GM23338 (cell line): ENCODE measurements around the gene SERTAD3. TPM values are rescaled to one million over a fixed set of nuclear protein-coding genes. Genes with fewer than 3 reads are reported as not detected.

Source experiments
- ATAC-seq: fragments of 200-7000 bp; cut with Tn5 transposase; 3 replicates; pipeline ENCODE4 v1.9.1; 2020
- DNase-seq: peaks from one replicate; pipeline ENCODE4 v3.0.0-alpha.2; 2015; ENCODE audit warnings: low spot score
- H2AFZ ChIP-seq: fragments of 200-600 bp; sonication (generic); 2 replicates; pipeline ENCODE4 v1.8.0; 2016; ENCODE audit warnings: antibody characterized with exemption, mild to moderate bottlenecking, moderate library complexity
- H3F3A ChIP-seq: fragments of 200-600 bp; sonication (generic); replicated peaks from 2 replicates; pipeline ENCODE4 v1.8.0; 2017; ENCODE audit warnings: antibody characterized with exemption, mixed run types, low read depth
- H3K27ac ChIP-seq: fragments of 200-600 bp; sonication (generic); 2 replicates; pipeline ENCODE4 v1.6.1; 2016; ENCODE audit warnings: low read depth
- H3K27me3 ChIP-seq: fragments of 200-600 bp; sonication (generic); 2 replicates; pipeline ENCODE4 v1.8.0; 2016; ENCODE audit warnings: mild to moderate bottlenecking, mixed run types, moderate library complexity; ENCODE audit not compliant: insufficient read depth
- H3K36me3 ChIP-seq: fragments of 200-600 bp; sonication (generic); 2 replicates; pipeline ENCODE4 v1.8.0; 2016; ENCODE audit warnings: mild to moderate bottlenecking; ENCODE audit not compliant: insufficient read depth
- H3K4me1 ChIP-seq: fragments of 200-600 bp; sonication (generic); 2 replicates; pipeline ENCODE4 v1.8.0; 2016; ENCODE audit warnings: mild to moderate bottlenecking, moderate library complexity; ENCODE audit not compliant: insufficient read depth
- H3K4me2 ChIP-seq: fragments of 200-600 bp; sonication (generic); 2 replicates; pipeline ENCODE4 v1.7.1; 2017; ENCODE audit warnings: mixed run types
- H3K4me3 ChIP-seq: fragments of 200-600 bp; sonication (generic); 2 replicates; pipeline ENCODE4 v1.6.1; 2016; ENCODE audit warnings: mixed run types
- H3K79me2 ChIP-seq: fragments of 200-600 bp; sonication (generic); replicated peaks from 2 replicates; pipeline ENCODE4 v1.8.0; 2017; ENCODE audit warnings: mild to moderate bottlenecking; ENCODE audit not compliant: insufficient read depth
- H3K9me2 ChIP-seq: fragments of 200-600 bp; sonication (generic); 2 replicates; pipeline ENCODE4 v1.8.0; 2017; ENCODE audit not compliant: insufficient read depth
- H4K20me1 ChIP-seq: fragments of 200-600 bp; sonication (generic); replicated peaks from 2 replicates; pipeline ENCODE4 v1.8.0; 2017; ENCODE audit warnings: mild to moderate bottlenecking; ENCODE audit not compliant: insufficient read depth
- H3K27ac Mint-ChIP-seq: 2 replicates; pipeline ENCODE4 v1.8.0; 2020; ENCODE audit warnings: inconsistent platforms, mild to moderate bottlenecking, moderate library complexity, mixed read lengths
- H3K27me3 Mint-ChIP-seq: 3 replicates; pipeline ENCODE4 v1.8.0; 2022; ENCODE audit warnings: low read depth, mild to moderate bottlenecking, moderate library complexity, mixed read lengths, inconsistent platforms; ENCODE audit not compliant: insufficient read depth, poor library complexity
- H3K36me3 Mint-ChIP-seq: 3 replicates; pipeline ENCODE4 v1.8.0; 2021; ENCODE audit warnings: low read depth, mild to moderate bottlenecking, inconsistent platforms, moderate library complexity, mixed read lengths
- H3K4me1 Mint-ChIP-seq: 3 replicates; pipeline ENCODE4 v1.8.0; 2020; ENCODE audit warnings: mild to moderate bottlenecking, inconsistent platforms, mixed read lengths
- H3K4me3 Mint-ChIP-seq: 3 replicates; pipeline ENCODE4 v1.8.0; 2021; ENCODE audit warnings: moderate library complexity, mild to moderate bottlenecking, inconsistent platforms, mixed read lengths
- H3K9me3 Mint-ChIP-seq: 3 replicates; pipeline ENCODE4 v1.8.0; 2020; ENCODE audit warnings: moderate library complexity, mild to moderate bottlenecking, inconsistent platforms, mixed read lengths
- CREB1 ChIP-seq: fragments of 250-450 bp; sonication (Bioruptor Pico); IDR thresholded peaks from 2 replicates; pipeline ENCODE4 v1.5.0; 2020; ENCODE audit warnings: low read depth, mild to moderate bottlenecking, moderate library complexity
- ETS1 ChIP-seq: IDR thresholded peaks from 2 replicates; pipeline ENCODE4 v1.6.1; 2016; ENCODE audit warnings: antibody characterized with exemption
- EZH2 ChIP-seq: fragments of 200-600 bp; sonication (generic); IDR thresholded peaks from one replicate; pipeline ENCODE4 v1.8.0; 2017; ENCODE audit warnings: antibody characterized with exemption, mild to moderate bottlenecking, low read depth; ENCODE audit not compliant: unreplicated experiment
- EZH2phosphoT487 ChIP-seq: fragments of 200-600 bp; sonication (generic); IDR thresholded peaks from one replicate; pipeline ENCODE4 v1.8.1; 2018; ENCODE audit warnings: antibody characterized with exemption; ENCODE audit not compliant: unreplicated experiment
- JUNB ChIP-seq: IDR thresholded peaks from one replicate; pipeline ENCODE4 v1.6.1; 2016; ENCODE audit warnings: antibody characterized with exemption; ENCODE audit not compliant: unreplicated experiment
- NANOG ChIP-seq: IDR thresholded peaks from 2 replicates; pipeline ENCODE4 v1.6.1; 2016; ENCODE audit warnings: antibody characterized with exemption, borderline replicate concordance
- REST ChIP-seq: IDR thresholded peaks from one replicate; pipeline ENCODE4 v1.6.1; 2018; ENCODE audit warnings: antibody characterized with exemption; ENCODE audit not compliant: unreplicated experiment
- STAT1 ChIP-seq: IDR thresholded peaks from one replicate; pipeline ENCODE4 v1.6.1; 2016; ENCODE audit warnings: antibody characterized with exemption; ENCODE audit not compliant: unreplicated experiment
- polyA plus RNA-seq: library from polyadenylated mRNA; unstranded; fragments of >200 nt; fragmentation: Nextera tagmentation; extraction: Ambion mirVana; gene quantifications from 2 replicates; pipeline ENCODE4 v1.2.1, GENCODE V29; 2016
- total RNA-seq: library from RNA; depleted of rRNA; stranded (reverse); fragments of >200 nt; shearing (Covaris generic); gene quantifications from 2 replicates; pipeline ENCODE4 v1.2.3, GENCODE V29; 2014
- TF ChIP-seq, protein P1 (sequence below): fragments of 250-450 bp; sonication (Bioruptor Pico); IDR thresholded peaks from 2 replicates; pipeline ENCODE4 v1.5.0; 2020; ENCODE audit warnings: mild to moderate bottlenecking, moderate library complexity
- TF ChIP-seq, protein P2 (sequence below), 2 experiments: fragments of 200-600 bp in 1 of 2; sonication (generic) in 1 of 2; conservative IDR thresholded peaks; 2 replicates each; pipeline versions ENCODE4 v1.5.1 to v1.6.1; 2016 to 2017; ENCODE audit warnings: antibody characterized with exemption in 2 of 2, low read depth in 2 of 2, mild to moderate bottlenecking in 2 of 2, moderate library complexity in 1 of 2

Gene SERTAD3
- total and polyA plus RNA-seq, 2 experiments from 2014 or later, result 15.4 to 24.1 TPM

DNA sequence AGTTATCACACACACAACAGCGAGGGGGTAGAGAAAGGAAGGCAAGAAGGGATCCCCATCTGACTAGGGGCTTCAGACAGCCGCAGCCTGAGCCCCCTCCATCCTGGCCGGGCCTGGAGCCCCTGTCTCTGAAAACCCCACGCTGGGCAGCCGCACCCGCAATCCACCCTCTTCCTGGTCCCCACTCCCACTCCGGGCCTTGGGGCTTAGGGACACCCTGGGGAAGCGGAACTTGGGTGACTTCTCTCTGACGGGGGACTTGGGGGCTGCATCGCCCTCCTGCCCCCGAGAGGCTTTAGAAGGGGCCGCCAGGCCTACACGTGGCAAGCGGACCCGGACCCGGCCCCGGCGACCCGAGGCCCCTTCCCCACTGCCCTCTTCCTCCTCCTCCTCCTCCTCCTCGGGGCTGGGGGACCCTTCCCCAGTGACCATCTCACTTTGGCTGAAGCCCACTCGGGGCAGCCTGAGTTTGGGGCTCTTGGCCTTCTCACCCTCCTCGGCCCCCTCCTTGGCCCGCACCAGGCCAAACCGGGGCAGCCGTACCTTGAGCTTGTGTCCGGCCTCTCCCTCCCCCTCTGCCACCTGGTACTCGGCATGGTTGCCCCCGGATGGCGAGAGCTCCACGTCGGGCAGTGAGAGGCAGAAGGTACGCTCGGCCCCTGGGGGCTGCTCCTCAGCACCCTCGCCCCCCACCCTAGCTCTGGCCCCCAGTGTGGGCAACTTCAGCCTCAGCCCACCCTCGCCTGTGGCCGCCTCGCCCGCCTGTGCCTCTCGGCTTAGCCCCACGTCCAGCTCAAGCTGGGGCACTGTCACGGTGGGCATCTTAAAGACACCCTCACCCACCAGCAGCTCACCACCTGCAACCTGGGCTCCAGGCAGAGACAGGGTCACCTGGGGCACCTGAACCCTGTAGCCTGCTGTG lies 50.0 kb downstream of the SERTAD3 start (continued):
- TF ChIP-seq REST (no peak), NANOG (no peak), ETS1 (no peak)

- no peak overlapping the region for H3K27ac Mint-ChIP-seq
- H3K27me3 ChIP-seq, result peaks cover 4% of the 10 kb centered on the region; the same call in 1 of the 2 replicates
- no peak overlapping the region for H2AFZ ChIP-seq
- no peaks in the 10 kb centered on the region for H3K36me3 ChIP-seq
- H3K9me3 Mint-ChIP-seq, result no peaks in the 10 kb centered on the region; the same call in 2 of the 3 replicates
- ATAC-seq, result peak; percentile 43
- no peak overlapping the region for H3K4me3 ChIP-seq
- H3K36me3 Mint-ChIP-seq, result no peaks in the 10 kb centered on the region
- DNase-seq, result no peak
- H3F3A ChIP-seq, result no peaks in the 10 kb centered on the region
- H3K27me3 Mint-ChIP-seq, result peaks cover 17% of the 10 kb centered on the region
- H3K4me1 ChIP-seq, result no peaks in the 10 kb centered on the region; the same call in 1 of the 2 replicates
- H3K4me3 Mint-ChIP-seq, result no peak overlapping the region; the same call in 2 of the 3 replicates
- no peaks in the 10 kb centered on the region for H3K9me2 ChIP-seq
- H3K4me2 ChIP-seq, result no peak overlapping the region
- H4K20me1 ChIP-seq, result no peaks in the 10 kb centered on the region
- H3K79me2 ChIP-seq, result no peaks in the 10 kb centered on the region
- H3K4me1 Mint-ChIP-seq, result peaks cover 12% of the 10 kb centered on the region
- H3K27ac ChIP-seq, result no peak overlapping the region
- TF ChIP-seq EZH2phosphoT487, result no peak
- TF ChIP-seq JUNB, result no peak
- TF ChIP-seq, protein P1, sequence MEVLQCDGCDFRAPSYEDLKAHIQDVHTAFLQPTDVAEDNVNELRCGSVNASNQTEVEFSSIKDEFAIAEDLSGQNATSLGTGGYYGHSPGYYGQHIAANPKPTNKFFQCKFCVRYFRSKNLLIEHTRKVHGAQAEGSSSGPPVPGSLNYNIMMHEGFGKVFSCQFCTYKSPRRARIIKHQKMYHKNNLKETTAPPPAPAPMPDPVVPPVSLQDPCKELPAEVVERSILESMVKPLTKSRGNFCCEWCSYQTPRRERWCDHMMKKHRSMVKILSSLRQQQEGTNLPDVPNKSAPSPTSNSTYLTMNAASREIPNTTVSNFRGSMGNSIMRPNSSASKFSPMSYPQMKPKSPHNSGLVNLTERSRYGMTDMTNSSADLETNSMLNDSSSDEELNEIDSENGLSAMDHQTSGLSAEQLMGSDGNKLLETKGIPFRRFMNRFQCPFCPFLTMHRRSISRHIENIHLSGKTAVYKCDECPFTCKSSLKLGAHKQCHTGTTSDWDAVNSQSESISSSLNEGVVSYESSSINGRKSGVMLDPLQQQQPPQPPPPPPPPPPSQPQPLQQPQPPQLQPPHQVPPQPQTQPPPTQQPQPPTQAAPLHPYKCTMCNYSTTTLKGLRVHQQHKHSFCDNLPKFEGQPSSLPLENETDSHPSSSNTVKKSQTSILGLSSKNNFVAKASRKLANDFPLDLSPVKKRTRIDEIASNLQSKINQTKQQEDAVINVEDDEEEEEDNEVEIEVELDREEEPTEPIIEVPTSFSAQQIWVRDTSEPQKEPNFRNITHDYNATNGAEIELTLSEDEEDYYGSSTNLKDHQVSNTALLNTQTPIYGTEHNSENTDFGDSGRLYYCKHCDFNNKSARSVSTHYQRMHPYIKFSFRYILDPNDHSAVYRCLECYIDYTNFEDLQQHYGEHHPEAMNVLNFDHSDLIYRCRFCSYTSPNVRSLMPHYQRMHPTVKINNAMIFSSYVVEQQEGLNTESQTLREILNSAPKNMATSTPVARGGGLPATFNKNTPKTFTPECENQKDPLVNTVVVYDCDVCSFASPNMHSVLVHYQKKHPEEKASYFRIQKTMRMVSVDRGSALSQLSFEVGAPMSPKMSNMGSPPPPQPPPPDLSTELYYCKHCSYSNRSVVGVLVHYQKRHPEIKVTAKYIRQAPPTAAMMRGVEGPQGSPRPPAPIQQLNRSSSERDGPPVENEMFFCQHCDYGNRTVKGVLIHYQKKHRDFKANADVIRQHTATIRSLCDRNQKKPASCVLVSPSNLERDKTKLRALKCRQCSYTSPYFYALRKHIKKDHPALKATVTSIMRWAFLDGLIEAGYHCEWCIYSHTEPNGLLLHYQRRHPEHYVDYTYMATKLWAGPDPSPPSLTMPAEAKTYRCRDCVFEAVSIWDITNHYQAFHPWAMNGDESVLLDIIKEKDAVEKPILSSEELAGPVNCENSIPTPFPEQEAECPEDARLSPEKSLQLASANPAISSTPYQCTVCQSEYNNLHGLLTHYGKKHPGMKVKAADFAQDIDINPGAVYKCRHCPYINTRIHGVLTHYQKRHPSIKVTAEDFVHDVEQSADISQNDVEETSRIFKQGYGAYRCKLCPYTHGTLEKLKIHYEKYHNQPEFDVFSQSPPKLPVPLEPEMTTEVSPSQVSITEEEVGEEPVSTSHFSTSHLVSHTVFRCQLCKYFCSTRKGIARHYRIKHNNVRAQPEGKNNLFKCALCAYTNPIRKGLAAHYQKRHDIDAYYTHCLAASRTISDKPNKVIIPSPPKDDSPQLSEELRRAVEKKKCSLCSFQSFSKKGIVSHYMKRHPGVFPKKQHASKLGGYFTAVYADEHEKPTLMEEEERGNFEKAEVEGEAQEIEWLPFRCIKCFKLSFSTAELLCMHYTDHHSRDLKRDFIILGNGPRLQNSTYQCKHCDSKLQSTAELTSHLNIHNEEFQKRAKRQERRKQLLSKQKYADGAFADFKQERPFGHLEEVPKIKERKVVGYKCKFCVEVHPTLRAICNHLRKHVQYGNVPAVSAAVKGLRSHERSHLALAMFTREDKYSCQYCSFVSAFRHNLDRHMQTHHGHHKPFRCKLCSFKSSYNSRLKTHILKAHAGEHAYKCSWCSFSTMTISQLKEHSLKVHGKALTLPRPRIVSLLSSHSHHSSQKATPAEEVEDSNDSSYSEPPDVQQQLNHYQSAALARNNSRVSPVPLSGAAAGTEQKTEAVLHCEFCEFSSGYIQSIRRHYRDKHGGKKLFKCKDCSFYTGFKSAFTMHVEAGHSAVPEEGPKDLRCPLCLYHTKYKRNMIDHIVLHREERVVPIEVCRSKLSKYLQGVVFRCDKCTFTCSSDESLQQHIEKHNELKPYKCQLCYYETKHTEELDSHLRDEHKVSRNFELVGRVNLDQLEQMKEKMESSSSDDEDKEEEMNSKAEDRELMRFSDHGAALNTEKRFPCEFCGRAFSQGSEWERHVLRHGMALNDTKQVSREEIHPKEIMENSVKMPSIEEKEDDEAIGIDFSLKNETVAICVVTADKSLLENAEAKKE (CRISPR knock-in tag), result no peak
- TF ChIP-seq EZH2, result no peak
- TF ChIP-seq, protein P2, sequence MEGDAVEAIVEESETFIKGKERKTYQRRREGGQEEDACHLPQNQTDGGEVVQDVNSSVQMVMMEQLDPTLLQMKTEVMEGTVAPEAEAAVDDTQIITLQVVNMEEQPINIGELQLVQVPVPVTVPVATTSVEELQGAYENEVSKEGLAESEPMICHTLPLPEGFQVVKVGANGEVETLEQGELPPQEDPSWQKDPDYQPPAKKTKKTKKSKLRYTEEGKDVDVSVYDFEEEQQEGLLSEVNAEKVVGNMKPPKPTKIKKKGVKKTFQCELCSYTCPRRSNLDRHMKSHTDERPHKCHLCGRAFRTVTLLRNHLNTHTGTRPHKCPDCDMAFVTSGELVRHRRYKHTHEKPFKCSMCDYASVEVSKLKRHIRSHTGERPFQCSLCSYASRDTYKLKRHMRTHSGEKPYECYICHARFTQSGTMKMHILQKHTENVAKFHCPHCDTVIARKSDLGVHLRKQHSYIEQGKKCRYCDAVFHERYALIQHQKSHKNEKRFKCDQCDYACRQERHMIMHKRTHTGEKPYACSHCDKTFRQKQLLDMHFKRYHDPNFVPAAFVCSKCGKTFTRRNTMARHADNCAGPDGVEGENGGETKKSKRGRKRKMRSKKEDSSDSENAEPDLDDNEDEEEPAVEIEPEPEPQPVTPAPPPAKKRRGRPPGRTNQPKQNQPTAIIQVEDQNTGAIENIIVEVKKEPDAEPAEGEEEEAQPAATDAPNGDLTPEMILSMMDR (conservative IDR thresholded peaks at IDR 0.05; ENCODE audit: low read depth in 2 of 2), result peak; percentile 12 to 43; a peak in 2 of 4 replicates
- no peak for TF ChIP-seq NANOG
- TF ChIP-seq STAT1, result no peak
- TF ChIP-seq CREB1 (CRISPR knock-in tag), result no peak
These were observed 51.1 kb downstream of the SERTAD3 start for GRCh38 chr19:40392894-40393517.
